Fibroblast of pulmonary artery (primary cell): ENCODE data around the gene CHD2.
A peak's percentile ranks its signal among the peaks of the same experiment; 100 is the strongest.

Experiments
- DNase-seq: peaks from one replicate; pipeline ENCODE4 v3.0.0-alpha.2; 2010; ENCODE audit warnings: low read depth
- H3K4me3 ChIP-seq: replicated peaks from 2 replicates; pipeline ENCODE4 v1.5.1; 2011; ENCODE audit warnings: low read depth, mild to moderate bottlenecking, control low read depth, low read length, moderate library complexity
- CTCF ChIP-seq: IDR thresholded peaks from 2 replicates; pipeline ENCODE4 v1.5.1; 2011; ENCODE audit warnings: mild to moderate bottlenecking, control low read depth, low read length, inconsistent platforms; ENCODE audit errors: missing control alignments

The CHD2 gene

GRCh38 chr15:92937901-92938300 is 37.8 kb downstream of the CHD2 start:
- TF ChIP-seq CTCF, result no peak
- DNase-seq, result no peak
- H3K4me3 ChIP-seq, result no peak overlapping the region

- peak; percentile 36 for TF ChIP-seq CTCF
- H3K4me3 ChIP-seq, result no peak overlapping the region
- no peak for DNase-seq
Observed at GRCh38 chr15:92938387-92938786, 38.3 kb downstream of the CHD2 start.

- no peak overlapping the region for H3K4me3 ChIP-seq
- DNase-seq, result no peak
- TF ChIP-seq CTCF, result no peak
Observed at GRCh38 chr15:92941668-92942067, 41.5 kb downstream of the CHD2 start.

GRCh38 chr15:92942706-92943105 is 42.6 kb downstream of the CHD2 start:
- peak; percentile 2 for TF ChIP-seq CTCF
- H3K4me3 ChIP-seq, result no peak overlapping the region
- no peak for DNase-seq

GRCh38 chr15:92943581-92943980 is 43.5 kb downstream of the CHD2 start:
- TF ChIP-seq CTCF, result no peak
- no peak overlapping the region for H3K4me3 ChIP-seq
- DNase-seq, result no peak

GRCh38 chr15:92944946-92945521 is 44.9 kb downstream of the CHD2 start:
- no peak for DNase-seq
- no peak overlapping the region for H3K4me3 ChIP-seq
- TF ChIP-seq CTCF, result no peak

- H3K4me3 ChIP-seq, result no peak overlapping the region
- TF ChIP-seq CTCF, result no peak
- no peak for DNase-seq
Observed at GRCh38 chr15:92947071-92947730, 47.1 kb downstream of the CHD2 start.
